Measurements from ENCODE around the gene MMP10.

DNA sequence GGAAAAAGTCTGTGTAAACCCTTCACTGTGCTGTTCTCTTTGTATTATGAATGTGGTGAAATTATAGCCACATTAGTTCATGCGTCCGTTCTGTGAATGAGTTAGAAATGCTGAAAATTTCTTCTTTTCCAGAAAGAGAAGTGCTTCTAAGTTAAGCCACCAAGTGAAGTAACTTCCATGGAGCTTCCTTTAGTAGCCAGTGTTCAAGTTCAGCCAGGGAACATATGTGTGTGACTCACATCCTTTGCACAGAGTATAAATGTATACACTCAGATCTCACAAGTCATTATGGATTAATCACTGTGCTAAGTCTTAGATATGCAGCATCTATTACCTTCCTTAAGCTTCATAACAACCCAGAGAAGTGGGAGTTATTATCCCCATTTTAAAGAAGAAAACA is 52.5 kb downstream of the MMP10 start:
- TF ChIP-seq GATA2 (IDR thresholded peaks at IDR 0.05; ENCODE audit: low read depth, low read length) (no peak), GATA3 (IDR thresholded peaks at IDR 0.05; ENCODE audit: low read depth, low read length) (no peak)
